ENCODE data around the gene ZMAT2. TPM values are rescaled to one million over a fixed set of nuclear protein-coding genes. Genes with fewer than 3 reads are reported as not detected.
"Not testable (repeated sequence)": the region's sequence is repeated elsewhere in the genome, so short reads cannot be mapped to it uniquely, and the experiment has no call there.

The ZMAT2 gene
- 38.3 and 43.6 TPM in 2 replicates for total RNA-seq

GRCh38 chr5:140700177-140701144, at the start of gene ZMAT2:
Gene ZMAT2, plus strand, starts transcription at chr5:140700447. Its CDS starts 14 bp downstream, at chr5:140700461.
- peak within 1 kb of the TSS; percentile 92 for H3K4me3 ChIP-seq (ENCODE audit: low read depth, low read length)
- DNase-seq (ENCODE audit: low read depth) = peak; percentile 94
- TF ChIP-seq CTCF (conservative IDR thresholded peaks at IDR 0.05; ENCODE audit: low read depth, low read length) = no peak

DNA sequence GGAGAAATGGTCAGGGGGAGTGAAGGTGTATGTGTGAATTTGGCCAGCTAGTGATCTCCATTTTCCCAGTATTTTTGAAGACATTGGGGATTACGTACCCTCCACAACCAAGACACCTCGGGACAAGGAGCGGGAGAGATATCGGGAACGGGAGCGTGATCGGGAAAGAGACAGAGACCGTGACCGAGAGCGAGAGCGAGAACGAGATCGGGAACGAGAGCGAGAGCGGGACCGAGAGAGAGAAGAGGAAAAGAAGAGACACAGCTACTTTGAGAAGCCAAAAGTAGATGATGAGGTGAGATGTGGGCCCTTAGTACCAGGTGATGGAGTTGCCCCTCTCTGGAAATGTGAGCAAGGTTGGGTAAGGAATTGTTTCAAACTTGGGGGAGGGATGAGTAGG, 41.4 kb upstream of the ZMAT2 start:
- no peak for DNase-seq (ENCODE audit: low read depth)
- no peak for TF ChIP-seq CTCF (conservative IDR thresholded peaks at IDR 0.05; ENCODE audit: low read depth, low read length)
- no peak overlapping the region for H3K4me3 ChIP-seq (ENCODE audit: low read depth, low read length)

- not testable (repeated sequence) for H3K4me3 ChIP-seq (ENCODE audit: low read depth, low read length); DNase-seq (ENCODE audit: low read depth)
Observed at GRCh38 chr5:140660371-140660770, 39.9 kb upstream of the ZMAT2 start.

- TF ChIP-seq CTCF (conservative IDR thresholded peaks at IDR 0.05; ENCODE audit: low read depth, low read length) = no peak
- H3K4me3 ChIP-seq (ENCODE audit: low read depth, low read length) = peak overlapping the region; percentile 80
- DNase-seq (ENCODE audit: low read depth) = no peak
Observed at GRCh38 chr5:140664030-140664358, 36.3 kb upstream of the ZMAT2 start.

DNA sequence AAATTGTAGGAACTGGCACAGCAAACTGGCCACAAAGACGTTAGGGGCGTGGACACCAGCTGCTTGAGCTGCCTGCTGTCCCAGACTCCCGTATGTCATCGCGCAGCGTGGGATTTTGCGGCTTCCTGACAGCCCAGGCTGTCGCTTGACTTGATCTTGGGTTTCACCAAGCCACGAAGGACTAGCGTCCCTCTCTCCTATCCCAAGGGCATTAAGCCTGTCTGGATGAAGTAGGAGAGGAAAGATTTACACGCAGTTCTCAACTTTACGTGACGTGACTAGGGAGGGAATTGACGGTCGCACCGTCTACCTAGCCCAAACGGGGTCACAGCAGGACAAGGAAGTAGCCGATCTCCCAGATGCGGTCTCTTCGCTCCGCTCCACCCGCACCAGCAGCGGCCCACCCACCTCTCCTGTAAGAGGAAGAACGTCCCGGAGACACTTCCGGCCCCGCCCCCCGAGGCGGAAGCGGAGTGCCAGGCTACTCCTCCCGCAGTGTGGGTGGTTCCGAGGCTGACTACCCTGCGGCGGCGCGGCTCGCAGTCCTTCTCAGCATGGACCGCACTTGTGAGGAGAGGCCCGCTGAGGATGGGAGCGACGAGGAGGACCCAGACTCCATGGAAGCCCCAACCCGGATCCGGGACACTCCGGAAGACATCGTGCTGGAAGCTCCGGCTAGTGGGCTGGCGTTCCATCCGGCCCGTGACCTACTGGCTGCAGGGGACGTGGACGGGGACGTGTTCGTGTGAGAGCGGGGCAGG, 35.7 kb upstream of the ZMAT2 start, which contains the start of gene WDR55:
TSS of gene WDR55 (plus strand) at position 546 of the 761 bp plus-strand sequence. CDS start at position 555, 9 bp downstream.
- peak within 1 kb of the TSS; percentile 80 for H3K4me3 ChIP-seq (ENCODE audit: low read depth, low read length)
- DNase-seq (ENCODE audit: low read depth) = no peak
- no peak for TF ChIP-seq CTCF (conservative IDR thresholded peaks at IDR 0.05; ENCODE audit: low read depth, low read length)

DNA sequence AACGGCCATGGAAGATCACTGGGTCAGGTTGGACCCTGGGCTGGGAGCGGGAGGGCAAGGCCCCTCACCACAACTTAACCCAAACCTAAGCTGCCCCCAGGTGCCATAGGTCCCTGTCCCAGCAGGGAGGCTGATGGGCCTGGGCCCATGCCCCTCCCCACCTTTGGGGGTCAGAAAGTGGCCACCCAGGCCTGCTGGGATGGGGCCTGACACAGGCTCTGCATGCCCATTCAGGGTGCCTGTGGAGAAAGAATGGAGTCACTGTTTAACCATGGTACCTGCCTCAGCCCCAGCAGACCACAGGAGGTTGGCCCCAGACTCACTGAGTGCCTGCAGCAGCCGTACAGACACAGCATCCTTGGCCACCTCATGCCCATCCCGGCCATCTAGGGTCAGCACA, 29.2 kb upstream of the ZMAT2 start:
- not testable (repeated sequence) for H3K4me3 ChIP-seq (ENCODE audit: low read depth, low read length); DNase-seq (ENCODE audit: low read depth)

DNA sequence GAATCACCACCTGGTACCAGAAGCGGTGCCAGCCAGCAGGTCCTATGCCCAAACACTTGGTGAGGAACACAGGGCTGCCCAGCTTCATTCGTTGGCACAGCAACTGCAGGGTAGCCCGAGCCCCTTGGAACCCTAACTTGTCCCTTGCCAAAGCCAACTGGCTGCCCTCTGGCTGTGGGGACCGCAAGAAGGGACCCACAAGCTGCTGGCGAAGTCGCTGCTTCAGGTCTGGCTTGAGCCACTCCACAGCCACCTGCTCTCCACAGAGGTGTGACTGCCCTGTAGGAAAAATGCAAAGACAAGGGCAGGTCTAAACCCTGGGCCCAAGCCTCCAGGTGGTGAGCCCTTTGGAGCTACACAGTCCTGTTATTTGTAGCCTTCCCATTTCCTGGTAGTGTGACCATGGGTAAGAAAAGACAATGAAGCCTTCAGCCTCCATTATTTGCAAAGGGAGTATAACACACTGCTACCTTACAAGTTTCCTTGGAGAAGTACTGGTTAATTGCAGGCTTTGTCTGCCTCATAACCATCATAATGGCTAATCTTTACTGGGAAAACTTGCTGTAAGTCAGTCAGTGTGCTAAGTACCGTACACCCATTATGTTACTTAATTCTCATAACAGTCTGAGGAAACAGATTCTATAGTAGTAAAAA, 28.6 kb upstream of the ZMAT2 start:
- no peak overlapping the region for H3K4me3 ChIP-seq (ENCODE audit: low read depth, low read length)
- no peak for TF ChIP-seq CTCF (conservative IDR thresholded peaks at IDR 0.05; ENCODE audit: low read depth, low read length)
- no peak for DNase-seq (ENCODE audit: low read depth)
